H9 (cell line): Measurements from ENCODE around the gene IGF2BP3. TPM values are rescaled to one million over a fixed set of nuclear protein-coding genes. Genes with fewer than 3 reads are reported as not detected.

Source experiments
- DNase-seq: peaks from one replicate; pipeline ENCODE4 v3.0.0-alpha.2; 2017
- H2AFZ ChIP-seq: one replicate; pipeline ENCODE4 v1.6.1; 2013; ENCODE audit warnings: mild to moderate bottlenecking, low read length, control low read depth, moderate library complexity
- H2AK5ac ChIP-seq: 2 replicates; pipeline ENCODE4 v1.6.1; 2013; ENCODE audit warnings: low read length, control low read depth, mixed read lengths; ENCODE audit not compliant: insufficient read length
- H2BK120ac ChIP-seq: one replicate; pipeline ENCODE4 v1.6.1; 2013; ENCODE audit warnings: low read depth, mild to moderate bottlenecking, low read length, control low read depth, inconsistent platforms; ENCODE audit not compliant: poor library complexity, severe bottlenecking
- H2BK12ac ChIP-seq: 2 replicates; pipeline ENCODE4 v1.6.1; 2013; ENCODE audit warnings: low read length, control low read depth, mixed read lengths, low read depth; ENCODE audit not compliant: insufficient read length
- H2BK15ac ChIP-seq: 2 replicates; pipeline ENCODE4 v1.6.1; 2013; ENCODE audit warnings: low read depth, low read length, control low read depth
- H2BK20ac ChIP-seq: one replicate; pipeline ENCODE4 v1.6.1; 2013; ENCODE audit warnings: low read depth, mild to moderate bottlenecking, low read length, control low read depth, inconsistent platforms; ENCODE audit not compliant: poor library complexity, severe bottlenecking
- H2BK5ac ChIP-seq: 2 replicates; pipeline ENCODE4 v1.6.1; 2013; ENCODE audit warnings: low read length, control low read depth, mixed read lengths; ENCODE audit not compliant: insufficient read length
- H3K14ac ChIP-seq: 2 replicates; pipeline ENCODE4 v1.6.1; 2013; ENCODE audit warnings: low read length, control low read depth; ENCODE audit not compliant: insufficient read depth
- H3K18ac ChIP-seq: 2 replicates; pipeline ENCODE4 v1.6.1; 2013; ENCODE audit warnings: low read depth, mild to moderate bottlenecking, mixed read lengths, low read length, control low read depth; ENCODE audit not compliant: insufficient read length
- H3K23ac ChIP-seq: 2 replicates; pipeline ENCODE4 v1.6.1; 2013; ENCODE audit warnings: low read length, control low read depth, mixed read lengths, low read depth; ENCODE audit not compliant: insufficient read length
- H3K23me2 ChIP-seq: 2 replicates; pipeline ENCODE4 v1.6.1; 2013; ENCODE audit warnings: low read depth, mild to moderate bottlenecking, mixed read lengths, low read length, control low read depth; ENCODE audit not compliant: insufficient read length, poor library complexity, severe bottlenecking
- H3K27ac ChIP-seq: 2 replicates; pipeline ENCODE4 v1.5.1; 2013; ENCODE audit warnings: low read length, control low read depth, mixed read lengths, low read depth; ENCODE audit not compliant: insufficient read length
- H3K27me3 ChIP-seq: 2 replicates; pipeline ENCODE4 v1.6.1; 2013; ENCODE audit warnings: low read length, control low read depth, inconsistent platforms; ENCODE audit not compliant: insufficient read depth
- H3K4ac ChIP-seq: 2 replicates; pipeline ENCODE4 v1.6.1; 2013; ENCODE audit warnings: low read depth, mild to moderate bottlenecking, control low read depth, inconsistent platforms, low read length, moderate library complexity
- H3K4me1 ChIP-seq: 2 replicates; pipeline ENCODE4 v1.6.1; 2013; ENCODE audit warnings: low read length, control low read depth, inconsistent platforms; ENCODE audit not compliant: insufficient read depth
- H3K4me2 ChIP-seq: 2 replicates; pipeline ENCODE4 v1.6.1; 2013; ENCODE audit warnings: low read length, control low read depth, mixed read lengths; ENCODE audit not compliant: insufficient read length, insufficient read depth
- H3K56ac ChIP-seq: 2 replicates; pipeline ENCODE4 v1.6.1; 2013; ENCODE audit warnings: low read depth, mild to moderate bottlenecking, mixed read lengths, low read length, control low read depth; ENCODE audit not compliant: insufficient read length
- H3K79me1 ChIP-seq: 2 replicates; pipeline ENCODE4 v1.6.1; 2013; ENCODE audit warnings: low read depth, mild to moderate bottlenecking, moderate library complexity, low read length, control low read depth, inconsistent platforms; ENCODE audit not compliant: insufficient read depth, poor library complexity, severe bottlenecking
- H3K79me2 ChIP-seq: 2 replicates; pipeline ENCODE4 v1.6.1; 2013; ENCODE audit warnings: low read length, control low read depth, inconsistent platforms; ENCODE audit not compliant: insufficient read depth
- H3K9ac ChIP-seq: 2 replicates; pipeline ENCODE4 v1.6.1; 2013; ENCODE audit warnings: low read length, control low read depth, mixed read lengths; ENCODE audit not compliant: insufficient read length; ENCODE audit errors: extremely low read depth
- H3K9me3 ChIP-seq: one replicate; pipeline ENCODE4 v1.6.1; 2013; ENCODE audit warnings: low read depth, low read length, inconsistent platforms; ENCODE audit not compliant: control insufficient read depth
- H3T11ph ChIP-seq: one replicate; pipeline ENCODE4 v1.6.1; 2013; ENCODE audit warnings: mild to moderate bottlenecking, low read length, control low read depth, inconsistent platforms
- H4K20me1 ChIP-seq: one replicate; pipeline ENCODE4 v1.6.1; 2013; ENCODE audit not compliant: control insufficient read depth, insufficient read length, insufficient read depth
- H4K5ac ChIP-seq: 2 replicates; pipeline ENCODE4 v1.6.1; 2013; ENCODE audit warnings: low read depth, mild to moderate bottlenecking, mixed read lengths, low read length, control low read depth; ENCODE audit not compliant: insufficient read length
- H4K8ac ChIP-seq: replicated peaks from 2 replicates; pipeline ENCODE4 v1.6.1; 2013; ENCODE audit warnings: low read length, control low read depth, mixed read lengths, low read depth; ENCODE audit not compliant: insufficient read length
- H4K91ac ChIP-seq: 2 replicates; pipeline ENCODE4 v1.6.1; 2013; ENCODE audit warnings: low read depth, mild to moderate bottlenecking, moderate library complexity, mixed read lengths, low read length, control low read depth; ENCODE audit not compliant: insufficient read length
- H3K27ac Mint-ChIP-seq, 3 experiments: 2 replicates in 2 of 3; 3 replicates in 1 of 3; pipeline ENCODE4 v1.8.0; 2020 to 2021; ENCODE audit warnings: mixed read lengths in 3 of 3, mild to moderate bottlenecking in 1 of 3, moderate library complexity in 1 of 3
- H3K27me3 Mint-ChIP-seq: 2 replicates; pipeline ENCODE4 v1.8.0; 2021; ENCODE audit warnings: low read depth, mild to moderate bottlenecking, moderate library complexity, mixed read lengths
- H3K36me3 Mint-ChIP-seq, 3 experiments: 2 replicates in 2 of 3; 3 replicates in 1 of 3; pipeline ENCODE4 v1.8.0; 2020 to 2021; ENCODE audit warnings: low read depth in 3 of 3, mixed read lengths in 3 of 3; ENCODE audit not compliant: insufficient read depth in 1 of 3
- H3K4me1 Mint-ChIP-seq, 2 experiments: 2 replicates each; pipeline ENCODE4 v1.8.0; 2020; ENCODE audit warnings: mixed read lengths in 2 of 2
- H3K4me3 Mint-ChIP-seq, 2 experiments: 2 replicates in 1 of 2; 3 replicates in 1 of 2; pipeline ENCODE4 v1.8.0; 2020 to 2021; ENCODE audit warnings: mild to moderate bottlenecking in 2 of 2, mixed read lengths in 2 of 2, moderate library complexity in 1 of 2
- H3K9me3 Mint-ChIP-seq, 2 experiments: 2 replicates in 1 of 2; 3 replicates in 1 of 2; pipeline ENCODE4 v1.8.0; 2020; ENCODE audit warnings: mild to moderate bottlenecking in 2 of 2, mixed read lengths in 2 of 2, moderate library complexity in 1 of 2
- WGBS: extraction: QIAGEN DNeasy Blood & Tissue Kit; methylation state at CpG from one replicate; pipeline ENCODE4 v1.1.7; 2013; ENCODE audit warnings: missing lambda C conversion rate, low lambda C conversion rate, mixed read lengths; ENCODE audit not compliant: insufficient read length; ENCODE audit errors: extremely low coverage; 5-methylcytosine and 5-hydroxymethylcytosine counted together
- total RNA-seq: library from RNA; stranded (reverse); gene quantifications from 2 replicates; pipeline ENCODE4 v1.2.1, GENCODE V29; 2021
- TF ChIP-seq, protein P1 (sequence below): fragments of 200-600 bp; sonication (generic); conservative IDR thresholded peaks from 3 replicates; pipeline ENCODE4 v1.8.0; 2021; ENCODE audit warnings: antibody characterized with exemption, mild to moderate bottlenecking

The IGF2BP3 gene
- total RNA-seq, 1 experiment from 2014 or later: 197 TPM

GRCh38 chr7:23335621-23336020, 134.7 kb downstream of the IGF2BP3 start:
- no peaks in the 10 kb centered on the region for H3K79me2 ChIP-seq
- H3K18ac ChIP-seq: no peak overlapping the region
- H3K27me3 ChIP-seq: no peaks in the 10 kb centered on the region
- no peak overlapping the region for H3K23ac ChIP-seq
- H3K4me1 ChIP-seq: no peaks in the 10 kb centered on the region
- no peak overlapping the region for H3K14ac ChIP-seq
- no peaks in the 10 kb centered on the region for H3K27me3 Mint-ChIP-seq
- no peaks in the 10 kb centered on the region for H3K79me1 ChIP-seq
- no peak overlapping the region for H3T11ph ChIP-seq
- H3K4me2 ChIP-seq: no peak overlapping the region
- no peak overlapping the region for H2BK12ac ChIP-seq
- H3K9ac ChIP-seq: no peak overlapping the region
- WGBS: no CpG with 5 or more reads among the region's 6 CpGs
- no peak overlapping the region for H3K56ac ChIP-seq
- H3K23me2 ChIP-seq: no peaks in the 10 kb centered on the region
- no peak overlapping the region for H4K91ac ChIP-seq
- H3K9me3 ChIP-seq: no peaks in the 10 kb centered on the region
- no peak overlapping the region for H2AK5ac ChIP-seq
- no peak overlapping the region for H3K4ac ChIP-seq
- H4K5ac ChIP-seq: no peak overlapping the region
- H3K9me3 Mint-ChIP-seq: no peaks in the 10 kb centered on the region
- TF ChIP-seq, protein P1, sequence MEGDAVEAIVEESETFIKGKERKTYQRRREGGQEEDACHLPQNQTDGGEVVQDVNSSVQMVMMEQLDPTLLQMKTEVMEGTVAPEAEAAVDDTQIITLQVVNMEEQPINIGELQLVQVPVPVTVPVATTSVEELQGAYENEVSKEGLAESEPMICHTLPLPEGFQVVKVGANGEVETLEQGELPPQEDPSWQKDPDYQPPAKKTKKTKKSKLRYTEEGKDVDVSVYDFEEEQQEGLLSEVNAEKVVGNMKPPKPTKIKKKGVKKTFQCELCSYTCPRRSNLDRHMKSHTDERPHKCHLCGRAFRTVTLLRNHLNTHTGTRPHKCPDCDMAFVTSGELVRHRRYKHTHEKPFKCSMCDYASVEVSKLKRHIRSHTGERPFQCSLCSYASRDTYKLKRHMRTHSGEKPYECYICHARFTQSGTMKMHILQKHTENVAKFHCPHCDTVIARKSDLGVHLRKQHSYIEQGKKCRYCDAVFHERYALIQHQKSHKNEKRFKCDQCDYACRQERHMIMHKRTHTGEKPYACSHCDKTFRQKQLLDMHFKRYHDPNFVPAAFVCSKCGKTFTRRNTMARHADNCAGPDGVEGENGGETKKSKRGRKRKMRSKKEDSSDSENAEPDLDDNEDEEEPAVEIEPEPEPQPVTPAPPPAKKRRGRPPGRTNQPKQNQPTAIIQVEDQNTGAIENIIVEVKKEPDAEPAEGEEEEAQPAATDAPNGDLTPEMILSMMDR: no peak
- DNase-seq: no peak
- no peak overlapping the region for H2AFZ ChIP-seq
- no peak overlapping the region for H2BK20ac ChIP-seq
- H3K4me3 Mint-ChIP-seq: no peak overlapping the region
- no peak overlapping the region for H3K27ac ChIP-seq
- peaks cover 67 to 98% (median 97%) of the 10 kb centered on the region in 3 experiments for H3K36me3 Mint-ChIP-seq
- H2BK5ac ChIP-seq: no peak overlapping the region
- no peak overlapping the region for H2BK15ac ChIP-seq
- H2BK120ac ChIP-seq: no peak overlapping the region
- no peak overlapping the region for H4K8ac ChIP-seq
- H3K4me1 Mint-ChIP-seq: peaks cover 0 to 3% of the 10 kb centered on the region in 2 experiments; a peak in 1 of 4 replicates
- no peaks in the 10 kb centered on the region for H4K20me1 ChIP-seq
- peak overlapping the region in 2 of 3 experiments; percentile 29 to 35; a peak in 2 of 7 replicates for H3K27ac Mint-ChIP-seq
